Inferior parietal cortex (tissue), 1 donor: ENCODE measurements around the gene CRP.
"Not testable (repeated sequence)": the region's sequence is repeated elsewhere in the genome, so short reads cannot be mapped to it uniquely, and the experiment has no call there.

Experiments used
- DNase-seq: peaks from one replicate; pipeline ENCODE4 v3.0.0-alpha.2; 2016; ENCODE audit errors: extremely low spot score

The CRP gene, protein sequence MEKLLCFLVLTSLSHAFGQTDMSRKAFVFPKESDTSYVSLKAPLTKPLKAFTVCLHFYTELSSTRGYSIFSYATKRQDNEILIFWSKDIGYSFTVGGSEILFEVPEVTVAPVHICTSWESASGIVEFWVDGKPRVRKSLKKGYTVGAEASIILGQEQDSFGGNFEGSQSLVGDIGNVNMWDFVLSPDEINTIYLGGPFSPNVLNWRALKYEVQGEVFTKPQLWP

DNA sequence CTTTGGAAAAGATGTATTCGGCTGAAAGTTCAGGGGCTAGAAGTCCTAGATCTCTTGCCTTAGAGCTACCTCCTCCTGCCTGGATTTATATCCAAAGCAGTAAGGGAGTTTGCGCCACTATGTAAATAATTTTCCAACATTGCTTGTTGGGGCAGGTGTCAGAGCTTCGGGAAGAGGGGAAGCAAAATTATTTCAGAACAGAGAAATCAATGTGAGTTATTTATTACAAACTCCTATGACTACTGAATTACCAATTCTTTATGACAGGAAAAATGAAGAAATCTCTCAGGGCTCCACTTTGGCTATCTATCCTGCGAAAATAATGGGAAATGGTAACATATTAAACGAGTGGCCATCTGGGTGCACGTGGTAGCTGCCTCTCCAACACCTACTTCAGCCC is at the start of gene CRP:
Gene CRP, minus strand, starts transcription at position 61 of the 400 bp plus-strand sequence. CDS start 104 bp downstream, outside the sequence.
- no peak for DNase-seq

DNA sequence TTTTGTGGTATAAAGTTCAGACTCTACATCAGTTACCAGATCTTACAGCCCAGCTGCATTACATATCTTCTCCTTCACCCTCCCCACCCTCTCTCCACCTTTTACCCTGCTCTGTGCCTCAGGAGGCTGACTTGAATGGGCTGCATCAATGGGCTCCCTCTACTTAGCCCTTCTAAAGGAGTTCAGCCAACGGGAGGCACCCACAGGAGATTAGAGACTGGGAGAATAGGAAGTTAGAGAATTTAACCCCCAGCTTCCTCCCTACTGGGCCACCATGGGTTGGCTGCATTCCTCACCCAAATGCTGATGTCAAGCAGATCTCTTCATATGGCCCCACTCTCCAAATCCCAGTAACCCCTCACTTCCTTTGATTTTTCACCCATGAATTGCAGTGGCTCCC is 49.3 kb upstream of the CRP start:
- DNase-seq: no peak

DNA sequence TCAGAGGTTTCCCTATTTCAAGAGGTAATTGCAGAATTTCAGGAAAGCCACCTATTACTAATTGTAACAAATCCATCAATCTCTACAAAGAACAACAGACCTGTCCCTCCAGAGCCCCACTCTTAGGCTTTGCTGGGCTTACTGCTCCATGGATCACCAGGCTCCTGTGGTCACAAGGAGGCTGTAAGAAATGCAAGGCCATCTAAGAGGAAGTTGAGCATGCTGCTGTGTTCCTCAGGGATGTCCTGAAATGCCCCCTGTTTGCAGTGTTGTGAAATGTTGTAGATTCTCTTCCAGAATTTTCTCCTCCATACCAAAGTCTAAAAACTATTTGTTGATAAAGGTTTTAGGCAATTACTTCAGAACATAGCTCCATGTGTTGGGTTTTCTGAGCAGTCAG is 42.0 kb upstream of the CRP start:
- DNase-seq: no peak

DNA sequence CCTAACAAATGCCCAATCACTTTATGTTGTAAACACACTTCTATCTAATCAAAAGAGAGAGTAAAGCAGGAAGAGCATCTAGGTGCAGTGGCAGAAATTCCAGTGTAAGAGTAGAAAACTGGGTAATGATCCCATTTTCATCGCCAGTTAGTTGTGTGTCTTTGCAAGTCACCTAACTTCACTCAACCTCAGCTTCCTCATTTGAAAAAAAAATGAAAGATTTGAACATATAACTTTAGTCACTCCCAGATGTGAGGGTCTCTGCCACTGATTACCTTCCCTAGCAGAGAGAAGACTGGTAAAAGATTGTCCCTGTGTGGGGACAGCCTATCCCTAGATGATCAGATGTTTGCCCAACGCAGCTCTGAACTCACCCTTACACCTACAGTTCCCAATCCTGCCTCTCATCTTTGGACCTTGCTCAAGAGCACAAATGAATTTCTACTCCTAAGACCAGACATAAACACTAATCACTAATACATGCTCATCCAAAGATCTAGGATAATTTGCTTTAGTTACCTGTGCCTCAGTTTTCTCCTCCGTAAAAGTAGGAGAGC is 41.1 kb upstream of the CRP start:
- DNase-seq: no peak

DNA sequence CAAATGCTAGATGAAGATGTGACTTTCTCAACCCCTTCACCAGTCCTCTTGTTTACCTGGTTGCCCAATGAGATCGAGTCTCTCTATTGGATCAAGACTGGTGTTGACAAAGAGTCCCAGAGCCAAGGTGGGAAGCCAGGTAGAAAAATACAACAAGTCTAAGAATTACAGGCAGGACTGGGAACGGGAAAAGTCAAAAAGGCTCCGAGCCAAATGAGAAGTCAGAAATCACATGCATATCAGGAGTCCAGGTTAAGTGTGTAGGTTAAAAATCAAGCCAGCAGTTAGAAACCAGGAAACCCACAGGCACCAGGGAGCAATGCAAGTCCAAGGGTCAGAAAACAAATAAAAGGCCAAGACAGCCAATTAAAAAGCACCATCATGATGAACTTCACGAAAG is 39.0 kb upstream of the CRP start:
- no peak for DNase-seq

DNA sequence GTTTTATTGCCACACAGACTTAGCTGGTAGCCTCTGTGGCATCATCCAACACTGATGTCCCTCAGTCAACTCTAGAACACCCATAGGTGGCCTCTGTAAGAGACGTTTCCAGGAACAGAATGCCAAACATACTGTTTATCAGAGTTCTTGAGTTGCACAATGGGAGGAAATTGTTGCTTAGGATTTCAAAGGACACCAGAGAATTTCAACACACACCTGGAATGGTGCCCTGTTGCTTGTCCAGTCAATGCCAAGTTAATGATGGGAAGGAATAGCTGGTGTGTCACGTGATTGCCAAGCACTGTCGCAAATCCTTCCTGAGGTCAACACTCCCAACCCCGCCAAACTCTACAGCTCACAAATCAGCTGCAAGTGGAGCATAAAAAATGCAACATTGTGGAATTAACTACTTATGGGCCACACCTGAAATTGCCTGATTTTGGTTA is 37.8 kb upstream of the CRP start:
- no peak for DNase-seq

DNA sequence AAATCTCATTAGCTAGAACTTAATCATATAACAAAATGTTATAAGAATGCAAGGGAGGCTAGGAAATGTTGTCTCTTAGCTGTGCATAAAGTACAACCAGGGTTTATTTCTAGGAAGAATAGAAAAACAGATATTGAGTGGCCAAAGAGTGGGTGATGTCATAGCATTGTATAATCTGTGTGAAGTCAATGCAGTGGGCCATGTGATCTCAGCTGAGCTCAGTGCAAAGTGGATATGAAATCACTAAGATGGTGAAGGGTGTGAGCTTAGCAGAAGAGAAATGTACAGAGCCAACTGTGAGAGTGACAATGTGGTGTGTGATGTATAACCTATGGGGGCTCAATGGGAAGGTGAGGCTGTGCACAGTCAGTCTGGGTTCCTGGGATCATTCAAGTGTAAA is 36.6 kb upstream of the CRP start:
- no peak for DNase-seq

DNA sequence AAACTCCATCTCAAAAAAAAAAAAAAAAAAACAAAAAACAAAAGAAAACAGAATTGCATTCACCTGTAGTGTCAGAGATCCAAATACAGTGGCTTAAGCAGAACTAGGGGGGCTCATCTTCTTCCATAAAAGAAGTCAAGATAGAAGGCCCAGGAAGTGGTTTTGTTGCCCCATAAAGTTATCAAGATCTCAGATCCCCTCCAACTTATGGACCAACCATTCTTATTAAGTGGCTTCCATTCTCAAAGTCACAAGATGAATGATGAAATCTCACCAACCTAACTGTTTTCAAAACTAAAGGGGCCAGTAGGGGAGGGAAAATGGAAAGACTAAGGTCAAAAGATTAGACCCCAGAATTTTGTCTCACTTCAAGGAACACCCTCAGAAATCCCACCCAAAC is 36.2 kb upstream of the CRP start:
- no peak for DNase-seq

DNA sequence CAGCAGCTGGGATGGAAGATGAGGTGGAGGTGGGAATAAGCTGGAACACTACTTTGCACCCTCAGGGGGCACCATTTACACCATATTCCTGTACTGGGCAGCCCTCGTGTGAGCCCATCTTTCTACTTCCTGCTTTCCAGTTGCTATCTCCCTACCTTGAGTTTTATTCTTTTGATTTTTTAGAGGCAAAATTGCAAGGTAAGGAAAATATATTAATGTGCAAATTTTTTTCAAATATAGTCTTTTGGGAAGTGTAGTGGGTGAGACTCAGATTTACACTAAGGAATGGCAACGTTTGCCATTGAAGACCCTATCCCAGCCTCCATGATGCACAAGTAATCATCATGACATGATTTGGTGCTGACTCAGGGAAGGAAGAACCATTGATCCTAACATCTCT is 35.2 kb upstream of the CRP start:
- no peak for DNase-seq

DNA sequence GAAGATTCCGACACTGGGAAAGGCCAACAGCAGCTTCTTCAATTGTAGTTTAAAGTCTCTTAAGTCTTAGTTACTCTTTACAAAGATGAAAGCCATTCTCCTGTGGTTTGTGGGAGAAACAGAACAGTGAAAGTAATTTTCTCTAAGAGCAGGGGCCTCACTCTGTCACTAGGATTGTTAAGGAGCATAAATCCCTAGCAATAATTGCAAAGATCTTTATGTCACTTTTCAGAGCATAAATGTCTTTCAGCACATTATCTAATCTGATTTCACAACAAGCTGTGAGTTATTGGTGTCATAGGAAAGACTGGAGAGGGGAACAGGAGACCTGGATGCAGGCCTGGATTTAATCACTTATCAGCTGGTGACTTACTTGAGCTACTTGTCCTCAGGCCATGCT is 34.0 kb upstream of the CRP start:
- no peak for DNase-seq

DNA sequence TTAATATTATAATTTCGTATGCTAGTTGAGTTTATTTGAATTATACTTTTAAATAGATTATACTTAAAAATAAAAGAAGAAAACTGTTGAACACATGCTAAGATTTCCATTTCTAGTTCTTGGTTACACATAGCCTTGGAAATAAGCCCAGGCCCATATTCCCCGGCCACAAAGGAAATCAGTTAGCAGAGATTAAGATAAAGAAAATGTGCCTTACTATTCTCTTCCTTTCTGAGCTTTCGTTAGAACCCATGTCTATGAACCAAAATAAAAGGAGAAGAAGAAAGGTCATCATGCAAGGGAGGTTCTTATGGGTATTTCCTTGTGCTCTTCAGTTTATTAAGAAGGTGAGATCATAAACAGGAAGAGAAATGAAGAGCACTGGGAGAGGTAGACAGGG is 32.3 kb upstream of the CRP start:
- no peak for DNase-seq

DNA sequence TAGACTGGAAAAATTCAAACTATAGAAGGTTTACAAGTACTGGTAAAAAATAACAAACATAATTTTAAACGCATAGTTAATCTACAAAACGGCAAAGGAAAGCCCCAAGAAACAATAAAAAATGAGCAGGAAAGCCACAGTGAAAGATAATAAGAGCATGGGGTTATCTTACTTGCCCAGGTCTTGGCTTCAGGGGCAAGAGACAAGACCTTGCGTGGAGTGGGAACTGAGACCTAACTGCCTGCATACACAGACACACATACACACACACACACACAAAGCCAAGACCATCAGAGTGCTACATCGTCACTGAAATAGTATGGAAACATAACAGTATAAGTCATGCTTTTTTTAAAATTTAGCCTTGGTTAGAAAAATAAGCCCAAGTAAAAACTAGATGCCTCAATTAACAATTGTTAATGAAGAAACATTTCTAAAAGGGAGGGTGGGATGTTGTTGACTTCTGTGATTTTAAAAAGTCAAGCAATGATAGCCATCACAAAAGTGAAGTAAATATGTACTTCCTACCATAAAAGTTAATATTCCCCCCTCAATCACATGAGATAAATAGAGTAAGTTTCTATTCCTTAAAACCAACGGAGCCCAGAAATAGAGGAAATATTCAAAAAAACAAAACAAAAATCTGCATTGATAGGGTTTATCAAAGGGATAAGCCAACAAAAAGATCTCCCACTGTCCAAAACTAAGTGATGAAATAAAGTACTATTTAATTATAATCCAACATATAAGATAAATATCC is 29.4 kb upstream of the CRP start:
- DNase-seq: no peak

DNA sequence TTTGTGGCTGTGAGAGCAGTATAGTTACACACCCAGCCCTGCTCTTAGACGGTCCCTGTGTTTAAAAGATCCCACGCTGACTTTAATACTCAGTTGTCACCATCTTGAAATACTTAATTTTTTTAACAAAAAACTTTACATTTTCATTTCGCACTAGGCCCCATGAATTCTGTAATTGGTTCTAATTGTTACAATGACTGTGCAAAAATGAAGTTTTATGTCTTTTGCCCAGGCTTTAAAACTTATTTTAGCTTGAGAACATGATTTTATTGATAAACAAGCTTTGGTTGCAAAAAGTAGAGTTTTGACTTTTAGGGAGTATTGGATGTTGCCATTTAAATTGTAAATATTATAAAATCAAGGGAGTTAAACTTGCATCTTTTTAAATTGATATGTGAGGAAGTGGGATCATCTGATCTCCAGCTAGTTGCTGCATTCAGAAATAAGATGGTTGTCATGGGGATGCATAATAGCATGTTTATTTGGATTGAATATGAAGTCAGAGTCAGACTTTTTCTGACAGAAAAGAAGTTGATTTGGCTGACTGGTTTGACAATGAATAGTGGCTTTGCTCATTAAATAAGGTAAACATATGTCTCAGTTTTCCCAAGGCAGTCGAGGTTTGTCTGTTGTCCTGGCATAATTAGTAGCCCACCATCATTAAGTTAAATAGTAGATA is 23.0 kb upstream of the CRP start:
- DNase-seq: no peak

DNA sequence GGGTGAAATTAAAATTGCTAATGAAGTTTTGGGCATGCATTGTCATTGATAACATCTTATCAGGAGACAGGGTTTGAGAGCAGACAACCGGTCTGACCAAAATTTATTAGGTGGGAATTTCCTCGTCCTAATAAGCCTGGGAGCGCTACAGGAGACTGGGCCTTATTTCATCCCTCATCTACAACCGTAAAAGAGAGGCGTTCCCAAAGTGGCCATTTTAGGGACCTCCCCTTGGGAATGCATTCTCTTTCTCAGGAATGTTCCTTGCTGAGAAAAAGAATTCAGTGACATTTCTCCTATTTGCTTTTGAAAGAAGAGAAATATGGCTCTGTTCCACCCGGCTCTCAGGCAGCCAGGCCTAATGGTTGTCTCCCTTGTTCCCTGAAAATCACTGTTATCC is 8.8 kb upstream of the CRP start:
- DNase-seq: not testable (repeated sequence)

DNA sequence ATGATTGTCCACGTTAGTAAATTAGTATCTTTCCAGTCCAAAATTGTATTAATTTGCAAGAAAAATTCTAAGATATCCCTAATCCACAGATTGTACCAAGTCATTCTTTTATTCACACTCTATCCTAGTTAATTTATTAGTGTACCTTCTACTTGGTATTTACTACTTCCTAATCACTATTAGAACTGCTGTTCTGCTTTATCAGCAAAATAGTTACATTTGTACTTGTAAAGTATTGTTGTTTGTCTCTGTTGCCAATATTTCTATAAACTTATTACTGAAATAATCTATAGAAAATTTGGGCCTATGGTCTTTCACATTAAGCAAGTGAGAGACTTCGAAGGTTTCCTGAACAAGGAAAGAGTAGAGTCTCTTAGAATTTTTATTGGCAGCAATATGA is 5.6 kb upstream of the CRP start:
- no peak for DNase-seq

DNA sequence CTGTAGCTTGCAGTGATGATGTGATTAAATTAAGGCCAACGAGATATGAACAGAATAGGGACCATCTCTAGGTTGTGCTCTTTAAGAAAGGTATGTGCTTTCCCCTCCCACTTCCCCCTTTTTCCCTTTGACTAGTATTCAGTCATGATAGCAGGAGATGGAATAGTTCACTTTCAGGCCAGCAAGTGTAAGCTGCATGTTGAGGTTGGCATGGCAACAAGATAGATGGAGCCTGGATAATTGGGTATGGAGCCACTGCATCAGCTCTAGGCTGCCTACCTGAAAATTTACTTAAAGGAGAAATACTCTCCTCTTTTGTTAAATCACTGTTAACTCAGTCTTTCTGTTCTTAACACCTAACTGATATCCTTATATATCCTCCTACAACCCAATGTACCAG is 1.5 kb upstream of the CRP start:
- no peak for DNase-seq

DNA sequence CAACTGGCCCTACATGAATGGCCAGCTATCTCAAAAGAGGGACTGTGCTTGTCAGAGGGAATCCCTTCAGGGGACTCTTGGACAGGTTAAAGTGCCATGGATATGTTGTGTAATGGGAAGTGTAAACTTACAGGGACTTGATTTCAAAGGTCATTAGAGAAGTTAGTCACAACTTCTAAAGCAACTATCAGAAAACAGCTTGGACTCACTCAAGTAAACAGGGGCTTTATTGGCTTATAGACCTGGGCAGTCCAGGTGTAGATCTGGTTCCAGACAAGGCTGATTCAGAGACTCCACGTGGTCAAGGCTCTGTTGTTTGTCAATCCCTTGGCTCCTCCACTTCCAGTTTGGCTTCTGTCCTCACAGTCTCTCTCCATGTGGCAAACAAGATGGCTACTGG is 2.3 kb downstream of the CRP start:
- no peak for DNase-seq

DNA sequence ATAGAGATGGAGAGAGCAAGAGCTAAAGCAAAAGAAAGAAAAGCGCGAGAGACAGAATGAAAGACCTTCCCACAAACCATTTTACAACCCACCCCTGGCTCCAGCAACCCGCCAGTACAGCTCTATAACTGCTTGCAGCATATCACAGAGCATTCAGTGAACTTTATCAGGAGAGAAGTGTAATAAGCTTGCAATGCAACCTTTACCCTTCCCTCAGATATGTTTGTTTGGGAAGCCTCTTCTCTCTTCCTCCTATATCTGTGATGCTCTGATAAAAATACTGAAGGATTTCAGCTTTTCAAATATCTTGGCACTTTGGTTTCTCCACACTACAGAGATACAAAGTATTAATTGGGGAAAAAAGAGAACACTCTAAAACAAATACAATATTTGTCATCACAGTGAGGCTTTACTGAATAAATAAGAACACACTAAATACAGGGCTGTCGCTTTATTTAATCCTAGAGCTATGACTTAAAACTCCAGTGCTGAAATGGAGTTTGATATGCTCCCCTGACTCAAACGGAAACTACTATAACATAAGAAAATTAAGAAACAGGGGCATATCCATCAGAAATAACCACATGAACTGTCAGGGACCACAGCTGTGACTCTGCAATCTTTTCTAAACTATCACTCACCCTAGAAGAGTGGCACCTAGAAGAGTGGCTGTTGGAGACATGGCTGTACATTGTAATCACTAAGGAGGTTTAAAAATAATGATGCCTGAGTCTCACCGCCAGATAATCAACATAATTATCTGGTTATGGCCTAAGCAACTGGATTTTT is 6.7 kb downstream of the CRP start:
- DNase-seq: no peak

DNA sequence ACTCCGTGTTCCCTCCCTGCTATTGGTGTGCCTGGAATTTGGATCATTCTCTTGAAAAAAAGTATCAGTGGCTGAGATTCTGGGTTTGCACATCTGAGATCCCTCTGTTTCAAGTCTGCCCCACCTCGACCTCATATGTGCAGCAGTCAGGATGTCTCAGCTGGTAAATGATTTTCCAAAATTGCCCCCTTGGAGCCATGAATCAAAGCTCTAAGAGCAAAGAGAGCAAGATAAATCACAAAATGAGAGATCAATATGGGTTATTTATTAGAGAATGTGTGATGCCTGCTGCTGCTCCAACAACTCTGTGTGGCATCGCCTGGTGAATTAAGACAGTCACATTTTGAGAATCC is 8.5 kb downstream of the CRP start:
- no peak for DNase-seq

DNA sequence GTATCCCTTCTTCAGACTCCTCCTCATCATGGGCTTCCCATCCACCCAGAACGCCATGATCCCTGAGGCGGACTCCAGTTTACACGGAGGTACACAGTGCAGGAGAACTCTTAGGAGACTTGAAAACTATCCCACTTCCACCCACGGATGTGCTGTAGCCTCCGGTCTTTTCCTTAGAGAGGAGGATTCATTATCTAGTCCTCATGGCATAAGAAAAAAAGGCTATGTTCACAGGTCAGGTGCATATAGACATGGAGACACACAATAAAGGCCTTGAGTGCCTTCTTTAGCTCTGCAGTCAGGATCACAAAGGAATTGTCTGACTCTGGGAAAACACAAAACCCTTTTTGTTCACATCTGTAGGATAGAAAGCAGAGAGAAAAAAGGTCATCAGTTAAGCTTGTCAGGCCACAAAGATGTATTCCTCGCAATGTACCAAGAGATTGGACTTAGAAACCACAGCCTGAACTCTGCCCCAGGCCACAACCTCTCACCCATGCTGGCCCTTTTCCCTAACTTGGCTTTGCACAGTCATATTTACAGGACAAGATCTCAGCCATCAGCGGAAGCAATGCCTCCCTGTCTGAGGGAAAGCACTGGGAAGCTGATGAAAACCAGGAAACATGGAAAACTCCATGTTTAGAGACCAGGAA is 9.0 kb downstream of the CRP start:
- peak; percentile 18 for DNase-seq

DNA sequence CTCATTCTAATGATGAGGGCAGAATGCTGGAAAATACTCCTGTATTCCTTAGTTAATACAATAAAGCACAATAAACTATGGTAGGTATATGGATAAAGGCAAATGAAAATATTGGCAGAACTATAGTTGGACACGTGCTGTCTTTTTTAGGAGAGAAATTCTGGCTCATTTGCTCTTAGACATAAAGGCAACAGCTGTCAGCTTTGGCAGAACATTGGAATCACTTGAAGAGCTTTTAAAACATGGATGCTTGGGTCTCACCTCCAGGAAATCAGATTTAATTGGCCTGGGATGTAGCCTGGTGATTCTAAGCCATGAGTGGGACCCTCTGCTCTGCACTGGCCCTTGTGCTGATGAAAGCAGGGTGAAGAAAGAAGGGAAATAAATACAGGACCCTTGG is 9.9 kb downstream of the CRP start:
- DNase-seq: no peak

DNA sequence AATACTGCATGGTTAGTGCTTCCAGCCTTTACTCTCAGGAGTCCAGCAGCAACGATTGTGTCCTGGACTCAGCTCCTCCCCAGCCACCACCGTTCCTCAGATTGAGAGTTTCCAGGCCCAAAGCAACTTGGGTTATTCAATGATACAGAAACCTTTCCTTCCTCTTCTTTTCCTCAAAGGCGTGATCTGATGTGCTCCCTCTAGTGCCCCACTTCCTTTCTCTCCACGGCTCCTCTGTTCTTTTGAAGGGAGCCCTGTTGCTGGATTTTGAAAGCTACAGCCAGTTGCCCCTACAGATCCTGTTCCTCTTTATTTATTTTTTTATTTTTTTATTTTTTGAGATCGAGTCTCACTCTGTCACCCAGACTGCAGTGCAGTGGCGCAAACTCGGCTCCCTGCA is 14.1 kb downstream of the CRP start:
- DNase-seq: no peak
